HepG2 (cell line): ENCODE results near the gene MTOR. TPM values are rescaled to one million over a fixed set of nuclear protein-coding genes. Genes with fewer than 3 reads are reported as not detected.

Experiments
- ATAC-seq: fragments of 200-7000 bp; cut with Tn5 transposase; 3 replicates; pipeline ENCODE4 v1.9.1; 2020; ENCODE audit warnings: mild to moderate bottlenecking, moderate library complexity
- BruUV-seq: library from RNA; stranded (reverse); fragments of 400-500 nt; replicated peaks from 2 replicates; lab custom pipeline; 2021; lab: Mats Ljungman, UMichigan
- CTCF ChIA-PET: fragments of 300-600 bp; formaldehyde crosslinking; extraction: SDS; loops from one replicate; lab custom pipeline; 2021; ENCODE audit warnings: low total read pairs, inconsistent platforms, low intra/inter-chr PET ratio; lab: Yijun Ruan, JAX
- POLR2A ChIA-PET: fragments of 350-600 bp; sonication (Branson Sonifier 250); formaldehyde crosslinking; loops from one replicate; lab custom pipeline; 2020; ENCODE audit warnings: antibody characterized with exemption, inconsistent platforms; lab: Yijun Ruan, JAX
- DNase-seq: peaks from one replicate; pipeline ENCODE4 v3.0.0-alpha.2; 2015; ENCODE audit warnings: low spot score
- FAIRE-seq: peaks from 3 replicates; lab custom pipeline; 2011; peaks lifted over from hg19 to GRCh38; lab: Jason Lieb, UNC
- H2AFZ ChIP-seq: one replicate; pipeline ENCODE4 v1.6.1; 2011; ENCODE audit warnings: low read length, inconsistent platforms
- H3K27ac ChIP-seq: fragments of 300-600 bp; 3 replicates; pipeline ENCODE4 v1.8.0; 2011; ENCODE audit warnings: mixed run types, mild to moderate bottlenecking, mixed read lengths, low read length, inconsistent platforms; ENCODE audit not compliant: insufficient read depth; ENCODE audit errors: extremely low read length
- H3K27me3 ChIP-seq, 2 experiments: fragments of 200-600 bp in 1 of 2; 2 replicates in 1 of 2; 3 replicates in 1 of 2; pipeline versions ENCODE4 v1.6.0 to v1.8.0; 2011; ENCODE audit warnings: low read length in 2 of 2, mild to moderate bottlenecking in 2 of 2, moderate library complexity in 2 of 2, inconsistent platforms in 1 of 2; ENCODE audit not compliant: insufficient read depth in 2 of 2, control insufficient read depth in 1 of 2
- H3K36me3 ChIP-seq, 2 experiments: fragments of 200-600 bp in 1 of 2; replicated peaks in 1 of 2; 2 replicates in 1 of 2; 3 replicates in 1 of 2; pipeline versions ENCODE4 v1.5.1 to v1.8.0; 2011; ENCODE audit warnings: low read length in 2 of 2, inconsistent platforms in 1 of 2; ENCODE audit not compliant: insufficient read depth in 2 of 2, control insufficient read depth in 1 of 2
- H3K4me1 ChIP-seq: 2 replicates; pipeline ENCODE4 v1.5.1; 2012; ENCODE audit warnings: low read length, inconsistent platforms; ENCODE audit not compliant: insufficient read depth
- H3K4me2 ChIP-seq: 2 replicates; pipeline ENCODE4 v1.6.0; 2011; ENCODE audit warnings: low read depth, low read length, inconsistent platforms
- H3K4me3 ChIP-seq, 3 experiments: fragments of 200-600 bp in 1 of 3; sonication (generic), shearing (Covaris generic) in 1 of 3; replicated peaks in 1 of 3; 2 replicates each; pipeline ENCODE4 v1.5.1; 2011 to 2016; ENCODE audit warnings: low read length in 3 of 3, inconsistent platforms in 2 of 3, low read depth in 2 of 3, mild to moderate bottlenecking in 2 of 3, control low read depth in 1 of 3, mixed read lengths in 1 of 3; ENCODE audit not compliant: insufficient read depth in 1 of 3
- H3K79me2 ChIP-seq: one replicate; pipeline ENCODE4 v1.6.1; 2011; ENCODE audit warnings: low read length, inconsistent platforms; ENCODE audit not compliant: insufficient read depth
- H3K9ac ChIP-seq: 2 replicates; pipeline ENCODE4 v1.6.0; 2011; ENCODE audit warnings: mild to moderate bottlenecking, low read depth, low read length, inconsistent platforms; ENCODE audit not compliant: insufficient read depth
- H3K9me3 ChIP-seq: 2 replicates; pipeline ENCODE4 v1.5.1; 2012; ENCODE audit warnings: mild to moderate bottlenecking, low read length
- H4K20me1 ChIP-seq: 2 replicates; pipeline ENCODE4 v1.6.0; 2011; ENCODE audit warnings: inconsistent platforms, mild to moderate bottlenecking, low read length, moderate library complexity; ENCODE audit not compliant: insufficient read depth
- ADNP ChIP-seq: sonication (generic); formaldehyde crosslinking; IDR thresholded peaks from 2 replicates; pipeline ENCODE4 v1.4.0; 2020; ENCODE audit warnings: missing genetic modification reagents
- CENPBD1 ChIP-seq: sonication (generic); formaldehyde crosslinking; IDR thresholded peaks from 2 replicates; pipeline ENCODE4 v1.8.0; 2022; ENCODE audit warnings: missing genetic modification reagents, low read depth, mild to moderate bottlenecking, borderline replicate concordance
- JUNB ChIP-seq: sonication (generic); formaldehyde crosslinking; IDR thresholded peaks from 2 replicates; pipeline ENCODE4 v1.8.0; 2022; ENCODE audit warnings: missing genetic modification reagents, mild to moderate bottlenecking, borderline replicate concordance
- REST ChIP-seq, 2 experiments: IDR thresholded peaks; 2 replicates each; pipeline ENCODE4 v1.6.1; 2011 to 2012; ENCODE audit warnings: low read length in 2 of 2, borderline replicate concordance in 1 of 2, low read depth in 1 of 2, mild to moderate bottlenecking in 1 of 2, moderate library complexity in 1 of 2
- SNAPC4 ChIP-seq: sonication (generic); formaldehyde crosslinking; IDR thresholded peaks from 2 replicates; pipeline ENCODE4 v1.4.0; 2020; ENCODE audit warnings: mild to moderate bottlenecking, missing genetic modification reagents
- TFE3 ChIP-seq: IDR thresholded peaks from 2 replicates; pipeline ENCODE4 v1.6.1; 2016
- ZNF160 ChIP-seq: sonication (generic); formaldehyde crosslinking; IDR thresholded peaks from 2 replicates; pipeline ENCODE4 v1.8.0; 2022; ENCODE audit warnings: mild to moderate bottlenecking, inconsistent platforms, missing genetic modification reagents
- ZNF775 ChIP-seq: sonication (generic); formaldehyde crosslinking; IDR thresholded peaks from 2 replicates; pipeline ENCODE4 v1.4.0; 2020; ENCODE audit warnings: missing genetic modification reagents, mild to moderate bottlenecking, moderate library complexity, borderline replicate concordance
- ZSCAN25 ChIP-seq: sonication (generic); formaldehyde crosslinking; IDR thresholded peaks from 2 replicates; pipeline ENCODE4 v1.8.0; 2022; ENCODE audit warnings: mild to moderate bottlenecking, missing genetic modification reagents
- WGBS: methylation state at CpG from one replicate; pipeline ENCODE4 v1.1.6; 2017; ENCODE audit warnings: low lambda C conversion rate; 5-methylcytosine and 5-hydroxymethylcytosine counted together
- in situ Hi-C: cut with HindIII; loops from 2 replicates; pipeline ENCODE4 v1.10.0; 2017; ENCODE audit warnings: low pct_unique_long_range_greater_than_20kb; ENCODE audit not compliant: extremely low pct_ligation_motif_present
- intact Hi-C: fragments of 100-400 bp; cut with micrococcal nuclease; formaldehyde crosslinking; loops from one replicate; pipeline ENCODE4 v1.10.0; 2022; ENCODE audit not compliant: unreplicated experiment
- polyA plus RNA-seq, 8 experiments: library from polyadenylated mRNA; depleted of rRNA in 3 of 8; stranded (reverse) in 7 of 8; unstranded in 1 of 8; fragments of >200 nt; fragmentation: Illumina TruSeq in 4 of 8; extraction: Trizol in 4 of 8; gene quantifications; 2 replicates each; pipeline versions ENCODE4 v1.2.1 to v1.2.3, GENCODE V29; 2011 to 2016; ENCODE audit warnings: low read depth in 4 of 8, missing spikeins in 1 of 8, mixed read lengths in 1 of 8; ENCODE audit not compliant: insufficient read depth in 1 of 8
- total RNA-seq, 5 experiments: library from RNA; depleted of rRNA; stranded (reverse); fragments of >200 nt; fragmentation: Illumina TruSeq; extraction: Trizol; gene quantifications; 2 replicates each; pipeline ENCODE4 v1.2.3, GENCODE V29; 2016; ENCODE audit warnings: low read depth in 1 of 5

The MTOR gene
- total and polyA plus RNA-seq, 2 of the 13 experiments (the other 11 are each of a cell fraction or from before 2014, with no cell fraction given): 24.6 to 34.6 TPM

GRCh38 chr1:11158291-11158690 is 104.1 kb downstream of the MTOR start (continued):
- TF ChIP-seq SNAPC4 (no peak), TFE3 (no peak)

GRCh38 chr1:11157867-11158266 is 104.5 kb downstream of the MTOR start:
- ATAC-seq: no peak
- no peak overlapping the region for H3K4me3 ChIP-seq
- in situ Hi-C loops: no loop called here
- TF ChIP-seq ZSCAN25 (no peak), ZNF775 (CRISPR knock-in tag) (no peak), ZNF160 (CRISPR knock-in tag) (no peak), CENPBD1 (CRISPR knock-in tag) (no peak), ADNP (CRISPR knock-in tag) (no peak), JUNB (CRISPR knock-in tag) (no peak), REST (IDR thresholded peaks at IDR 0.05; ENCODE audit: borderline replicate concordance in 1 of 2, low read depth in 1 of 2, low read length in 2 of 2) (no peak)

More at GRCh38 chr1:11157867-11158266, 104.5 kb downstream of the MTOR start:
- no peaks in the 10 kb centered on the region for H3K79me2 ChIP-seq
- CTCF ChIA-PET: no interaction called here
- no peaks in the 10 kb centered on the region for H3K27me3 ChIP-seq
- H3K36me3 ChIP-seq: peaks cover 2 to 28% of the 10 kb centered on the region in 2 experiments; a peak in 3 of 5 replicates
- BruUV-seq: no TSS peak
- POLR2A ChIA-PET: no interaction called here
- no peak for FAIRE-seq
- no peak overlapping the region for H3K9ac ChIP-seq
- H3K27ac ChIP-seq: no peak overlapping the region
- no peaks in the 10 kb centered on the region for H4K20me1 ChIP-seq
- H3K4me2 ChIP-seq: no peak overlapping the region
- 90% methylated on average over 2 of the region's 2 CpGs for WGBS
- no peak for DNase-seq
- intact Hi-C loops: no loop called here
- H3K9me3 ChIP-seq: no peaks in the 10 kb centered on the region
- no peak overlapping the region for H2AFZ ChIP-seq
- H3K4me1 ChIP-seq: no peaks in the 10 kb centered on the region
